Muscle of leg (tissue), 11 donors: ENCODE measurements around the gene PRKN. TPM values are rescaled to one million over a fixed set of nuclear protein-coding genes. Genes with fewer than 3 reads are reported as not detected.

ENCODE experiments used
- DNase-seq: peaks from one replicate; pipeline ENCODE4 v3.0.0; 2013
- H3K27ac ChIP-seq: one replicate; pipeline ENCODE4 v1.5.1; 2013; ENCODE audit warnings: mild to moderate bottlenecking, low read length, control low read depth
- H3K27me3 ChIP-seq: one replicate; pipeline ENCODE4 v1.6.1; 2013; ENCODE audit warnings: low read length; ENCODE audit not compliant: control insufficient read depth, insufficient read depth
- H3K36me3 ChIP-seq: one replicate; pipeline ENCODE4 v1.6.1; 2013; ENCODE audit warnings: low read length; ENCODE audit not compliant: control insufficient read depth, insufficient read depth
- H3K4me1 ChIP-seq: one replicate; pipeline ENCODE4 v1.6.1; 2013; ENCODE audit warnings: low read length; ENCODE audit not compliant: control insufficient read depth, insufficient read depth
- H3K4me3 ChIP-seq: one replicate; pipeline ENCODE4 v1.5.1; 2013; ENCODE audit warnings: low read length, control low read depth
- H3K9me3 ChIP-seq: replicated peaks from 2 replicates; pipeline ENCODE4 v1.6.1; 2013; ENCODE audit warnings: low read depth, low read length; ENCODE audit not compliant: control insufficient read depth
- WGBS: methylation state at CpG from one replicate; pipeline ENCODE4 v1.1.5; 2013; ENCODE audit warnings: missing lambda C conversion rate; ENCODE audit not compliant: insufficient coverage; 5-methylcytosine and 5-hydroxymethylcytosine counted together
- polyA plus RNA-seq, 8 donors: library from polyadenylated mRNA; unstranded; fragments of 120-200 nt; gene quantifications; one replicate each; pipeline versions ENCODE4 v1.2.1 to v1.2.3, GENCODE V29; 2013; ENCODE audit warnings: inconsistent platforms in 1 of 8, low replicate concordance in 1 of 8; ENCODE audit not compliant: insufficient read length in 8 of 8, insufficient read depth in 1 of 8
- total RNA-seq: library from RNA; stranded (reverse); fragments of 120-200 nt; gene quantifications from one replicate; pipeline ENCODE4 v1.2.4, GENCODE V29; 2013

PRKN gene
- total and polyA plus RNA-seq, 9 donors, result 2.5 to 4.7 (median 3.9) TPM

- Histone ChIP-seq H3K27me3 (no peaks in the 10 kb centered on the region), H3K36me3 (no peaks in the 10 kb centered on the region), H3K4me3 (no peak overlapping the region), H3K27ac (no peak overlapping the region), H3K9me3 (no peaks in the 10 kb centered on the region), H3K4me1 (no peaks in the 10 kb centered on the region)
- no CpG with 5 or more reads among the region's 1 CpG for WGBS
- DNase-seq, result no peak
Observed at GRCh38 chr6:161637658-161638057, 1089.9 kb downstream of the PRKN start.

DNA sequence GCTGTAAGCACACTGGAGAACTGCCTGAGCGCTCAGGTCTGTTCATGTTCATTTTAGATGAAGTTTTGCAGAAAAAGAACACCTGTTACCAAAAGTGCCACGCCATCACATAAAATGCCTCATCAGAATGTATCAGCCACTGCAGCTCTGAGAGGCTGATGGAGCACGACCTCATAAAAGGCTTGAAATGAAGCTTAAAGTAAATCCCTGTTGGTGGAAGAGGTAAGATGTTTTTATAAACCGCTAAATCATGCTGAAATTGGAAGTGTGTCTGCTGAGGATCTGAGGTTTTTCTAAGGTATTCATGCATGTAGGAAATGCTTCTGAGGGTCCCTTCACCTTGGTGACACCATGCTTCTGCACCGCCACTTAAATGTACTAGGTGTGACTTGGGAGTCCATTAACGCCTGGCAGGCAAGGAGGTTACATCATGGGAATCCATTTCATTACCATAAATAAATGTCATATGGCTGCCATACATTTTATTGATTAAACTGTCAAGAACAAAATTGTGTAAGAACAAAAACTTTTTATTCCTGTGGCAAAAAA lies 1090.6 kb downstream of the PRKN start:
- H3K27ac ChIP-seq, result no peak overlapping the region
- 60% methylated on average over 1 of the region's 6 CpGs for WGBS
- no peak for DNase-seq

DNA sequence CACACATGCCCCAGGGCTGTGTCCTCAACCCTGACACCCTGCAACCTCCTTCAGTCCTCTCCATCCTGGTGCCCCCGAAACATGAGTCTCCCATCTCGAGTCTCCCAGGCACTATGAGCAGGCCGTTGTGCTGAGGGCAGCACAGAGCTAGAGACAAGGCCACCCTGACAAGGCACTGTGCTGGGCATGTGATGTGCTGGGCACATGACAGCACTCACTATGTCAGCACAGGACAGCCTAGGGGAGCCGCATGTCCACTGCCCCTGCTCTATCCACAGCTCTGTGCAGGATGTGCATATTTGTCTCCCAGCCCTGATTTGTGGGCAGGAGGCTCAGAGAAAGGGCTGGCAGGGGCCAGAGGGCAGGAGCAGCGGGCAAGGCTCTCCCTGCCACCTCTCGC lies 1091.6 kb downstream of the PRKN start:
- Histone ChIP-seq H3K9me3 (no peaks in the 10 kb centered on the region), H3K27me3 (no peaks in the 10 kb centered on the region), H3K27ac (no peak overlapping the region), H3K4me1 (peaks cover under 1% of the 10 kb centered on the region), H3K4me3 (no peak overlapping the region), H3K36me3 (no peaks in the 10 kb centered on the region)
- DNase-seq, result no peak
- 80% methylated on average over 4 of the region's 6 CpGs for whole genome bisulfite sequencing

More for the DNA sequence above, 1090.6 kb downstream of the PRKN start:
- H3K27me3 ChIP-seq, result no peaks in the 10 kb centered on the region
- H3K4me1 ChIP-seq, result no peaks in the 10 kb centered on the region
- H3K9me3 ChIP-seq, result no peaks in the 10 kb centered on the region
- no peaks in the 10 kb centered on the region for H3K36me3 ChIP-seq
- H3K4me3 ChIP-seq, result no peak overlapping the region

- no peak for DNase-seq
- H3K4me1 ChIP-seq, result peaks cover 6% of the 10 kb centered on the region
- H3K36me3 ChIP-seq, result no peaks in the 10 kb centered on the region
- H3K27ac ChIP-seq, result no peak overlapping the region
- H3K27me3 ChIP-seq, result no peaks in the 10 kb centered on the region
- no peaks in the 10 kb centered on the region for H3K9me3 ChIP-seq
- no peak overlapping the region for H3K4me3 ChIP-seq
- no CpG with 5 or more reads among the region's 8 CpGs for WGBS
Observed at GRCh38 chr6:161634916-161635315, 1092.7 kb downstream of the PRKN start.

DNA sequence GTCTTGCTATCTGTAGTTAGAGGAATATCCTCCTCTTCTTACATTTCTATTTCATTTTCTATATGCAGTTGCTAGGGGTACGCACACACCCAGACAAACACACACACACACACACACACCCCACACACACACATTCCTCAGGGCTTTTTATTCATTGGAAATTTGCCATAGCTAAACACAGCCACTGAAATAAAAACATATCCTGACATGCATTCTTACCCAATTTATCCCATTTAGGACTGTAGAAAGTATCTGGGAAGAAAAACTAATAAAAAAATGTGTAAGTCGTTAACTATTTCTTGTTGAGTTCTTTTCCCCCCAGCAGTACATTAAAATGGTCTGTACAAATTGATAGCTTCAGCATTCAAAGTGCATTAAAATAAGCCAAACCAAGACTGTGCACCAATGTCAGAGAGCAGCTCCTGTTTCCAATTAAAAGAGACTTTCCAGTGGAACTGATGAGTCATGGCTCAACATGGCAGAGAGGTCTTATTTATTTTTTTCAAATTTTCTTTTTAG lies 1095.8 kb downstream of the PRKN start:
- H3K4me1 ChIP-seq, result peaks cover 6% of the 10 kb centered on the region
- peak; percentile 89 for DNase-seq
- H3K9me3 ChIP-seq, result no peaks in the 10 kb centered on the region
- H3K27me3 ChIP-seq, result no peaks in the 10 kb centered on the region
- peak overlapping the region; percentile 45 for H3K27ac ChIP-seq
- H3K36me3 ChIP-seq, result no peaks in the 10 kb centered on the region
- WGBS, result 33% methylated on average over 1 of the region's 2 CpGs
- H3K4me3 ChIP-seq, result no peak overlapping the region

DNA sequence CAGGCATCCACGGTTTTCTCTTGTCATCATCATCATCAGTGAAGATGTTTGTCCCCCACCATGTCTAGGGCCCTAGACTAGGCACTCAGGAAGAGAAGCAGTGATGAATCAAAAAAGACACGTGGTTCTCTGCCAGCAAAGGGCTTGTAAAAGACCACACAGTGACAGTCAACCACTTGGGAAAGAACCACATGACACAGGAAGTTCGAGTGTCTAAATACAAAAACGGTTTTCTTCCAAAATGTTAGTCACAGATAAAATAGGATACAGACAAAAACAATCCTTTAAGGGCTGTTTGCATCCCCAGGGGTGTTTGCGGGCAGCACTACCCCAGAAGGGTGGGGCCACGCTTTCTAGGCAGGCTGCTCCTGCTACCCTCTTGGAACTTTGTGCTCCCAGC lies 1096.9 kb downstream of the PRKN start:
- peak; percentile 14 for DNase-seq
- Histone ChIP-seq H3K27ac (peak overlapping the region; percentile 45), H3K36me3 (no peaks in the 10 kb centered on the region), H3K9me3 (no peaks in the 10 kb centered on the region), H3K4me3 (no peak overlapping the region), H3K27me3 (no peaks in the 10 kb centered on the region), H3K4me1 (peaks cover 6% of the 10 kb centered on the region)
- 69% methylated on average over 5 of the region's 6 CpGs for WGBS

GRCh38 chr6:161626132-161626676 lies 1101.4 kb downstream of the PRKN start:
- peaks cover 6% of the 10 kb centered on the region for H3K4me1 ChIP-seq
- no peak overlapping the region for H3K27ac ChIP-seq
- H3K27me3 ChIP-seq, result no peaks in the 10 kb centered on the region
- DNase-seq, result no peak
- no peaks in the 10 kb centered on the region for H3K36me3 ChIP-seq
- no peaks in the 10 kb centered on the region for H3K9me3 ChIP-seq
- no peak overlapping the region for H3K4me3 ChIP-seq
- 91% methylated on average over 11 of the region's 13 CpGs for WGBS

DNA sequence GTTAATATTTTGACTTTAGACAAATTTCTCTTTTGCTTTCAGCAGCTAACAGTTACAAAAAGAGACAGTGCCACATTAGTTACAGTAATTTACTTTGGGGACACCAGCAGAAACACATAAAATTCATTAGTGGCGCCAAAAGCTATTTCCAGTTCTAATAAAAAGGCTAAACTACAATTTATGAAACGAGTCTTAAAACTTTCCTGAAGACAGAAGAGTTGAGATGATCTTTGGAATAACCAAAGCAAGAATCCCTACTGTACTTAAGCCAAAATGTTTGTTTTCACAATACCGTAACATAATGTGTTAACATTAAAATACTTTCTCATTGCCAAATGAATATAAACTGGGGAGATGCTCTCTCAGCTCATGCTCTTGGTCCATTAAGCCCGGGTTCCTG lies 1103.5 kb downstream of the PRKN start:
- H3K4me1 ChIP-seq, result no peaks in the 10 kb centered on the region
- no peaks in the 10 kb centered on the region for H3K27me3 ChIP-seq
- 0% methylated on average over 1 of the region's 4 CpGs for WGBS
- H3K9me3 ChIP-seq, result no peaks in the 10 kb centered on the region
- no peak overlapping the region for H3K27ac ChIP-seq
- no peaks in the 10 kb centered on the region for H3K36me3 ChIP-seq
- DNase-seq, result peak; percentile 9
- no peak overlapping the region for H3K4me3 ChIP-seq

GRCh38 chr6:161622779-161623178 lies 1104.8 kb downstream of the PRKN start:
- H3K36me3 ChIP-seq, result no peaks in the 10 kb centered on the region
- DNase-seq, result peak; percentile 51
- no CpG with 5 or more reads among the region's 3 CpGs for WGBS

GRCh38 chr6:161618831-161619454 lies 1108.6 kb downstream of the PRKN start:
- DNase-seq, result peak; percentile 66
- no peaks in the 10 kb centered on the region for H3K9me3 ChIP-seq
- no peak overlapping the region for H3K4me3 ChIP-seq
- no peaks in the 10 kb centered on the region for H3K36me3 ChIP-seq
- WGBS, result 64% methylated on average over 5 of the region's 8 CpGs
- H3K4me1 ChIP-seq, result no peaks in the 10 kb centered on the region
- H3K27ac ChIP-seq, result no peak overlapping the region
- no peaks in the 10 kb centered on the region for H3K27me3 ChIP-seq

More at GRCh38 chr6:161622779-161623178, 1104.8 kb downstream of the PRKN start:
- Histone ChIP-seq H3K27ac (no peak overlapping the region), H3K4me3 (no peak overlapping the region), H3K27me3 (no peaks in the 10 kb centered on the region), H3K4me1 (no peaks in the 10 kb centered on the region), H3K9me3 (no peaks in the 10 kb centered on the region)
